ENCODE data around the gene TGIF1. TPM values are rescaled to one million over a fixed set of nuclear protein-coding genes. Genes with fewer than 3 reads are reported as not detected.
A peak's percentile ranks its signal among the peaks of the same experiment; 100 is the strongest.

TGIF1 gene
- total and polyA plus RNA-seq, 9 of the 15 experiments (the other 6 are each of a cell fraction or from before 2014, with no cell fraction given), result 16.1 to 77.7 (median 44.6) TPM

DNA sequence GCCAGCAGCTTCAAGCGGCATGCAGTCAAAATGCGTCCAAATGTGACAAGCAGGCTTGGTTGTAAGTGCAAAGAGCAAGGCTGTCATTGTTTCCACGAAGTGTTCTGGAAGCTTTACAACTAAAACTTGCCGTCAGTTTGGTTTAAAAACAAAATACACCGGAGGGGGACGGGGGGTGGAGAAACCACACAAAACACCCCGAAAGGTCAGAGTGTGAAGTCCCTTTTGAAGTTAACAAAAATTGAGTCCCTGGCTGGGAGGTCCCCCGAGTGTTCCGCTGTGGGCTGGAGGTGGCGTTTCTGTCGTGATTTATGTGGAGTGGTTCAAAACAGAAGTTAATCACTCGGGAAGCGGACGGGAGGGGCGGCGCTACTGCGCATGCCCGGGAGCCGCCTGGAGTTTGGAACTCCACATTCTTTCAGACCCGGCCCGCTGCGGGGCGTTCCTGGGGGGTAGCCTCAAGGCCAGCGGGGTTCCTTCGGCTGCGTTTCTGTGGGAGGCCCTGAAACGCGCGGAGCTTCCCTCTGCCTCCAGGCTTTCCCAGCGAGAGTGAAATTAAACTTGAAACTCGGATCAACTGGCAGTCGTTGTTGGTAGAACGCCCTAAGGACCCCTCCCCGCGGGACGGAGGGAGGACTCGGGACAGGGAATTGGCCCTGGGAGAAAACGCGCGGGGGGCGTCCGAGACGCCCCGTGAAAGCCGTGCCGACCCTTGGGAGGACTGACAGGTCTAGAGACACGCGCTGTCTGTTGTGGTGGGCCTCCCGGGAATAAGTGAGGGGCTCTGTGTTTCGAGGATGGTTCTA is 1.4 kb downstream of the TGIF1 start (continued):
- TF ChIP-seq ZNF778 (CRISPR knock-in tag; IDR thresholded peaks at IDR 0.05) (no peak), THRAP3 (IDR thresholded peaks at IDR 0.05; ENCODE audit: borderline replicate concordance) (no peak), CBX2 (IDR thresholded peaks at IDR 0.05; ENCODE audit: insufficient read depth, low read length, poor library complexity, severe bottlenecking) (no peak), FOXJ2 (tag; IDR thresholded peaks at IDR 0.05) (no peak), NRF1 (conservative IDR thresholded peaks at IDR 0.05 in 1 of 2, IDR thresholded peaks at IDR 0.05 in 1 of 2) (no peak), ZNF316 (IDR thresholded peaks at IDR 0.05) (no peak), MCM2 (IDR thresholded peaks at IDR 0.05; ENCODE audit: low read depth) (no peak), ZNF3 (CRISPR knock-in tag; IDR thresholded peaks at IDR 0.05) (no peak), KAT8 (IDR thresholded peaks at IDR 0.05; ENCODE audit: low read depth) (no peak), ESRRB (CRISPR knock-in tag; IDR thresholded peaks at IDR 0.05; ENCODE audit: borderline replicate concordance) (no peak), SRF (CRISPR knock-in tag; IDR thresholded peaks at IDR 0.05) (peak in 1 of 2 experiments; percentile 55; a peak in 1 of 4 replicates), HOXB6 (CRISPR knock-in tag; IDR thresholded peaks at IDR 0.05; ENCODE audit: borderline replicate concordance) (no peak), SNIP1 (IDR thresholded peaks at IDR 0.05; ENCODE audit: low read depth) (no peak), ETV6 (IDR thresholded peaks at IDR 0.05; ENCODE audit: borderline replicate concordance in 1 of 2, low read depth in 2 of 2, low read length in 1 of 2) (no peak), ETV6 (CRISPR knock-in tag; IDR thresholded peaks at IDR 0.05; ENCODE audit: borderline replicate concordance) (no peak), XRCC4 (IDR thresholded peaks at IDR 0.05; ENCODE audit: extremely low read depth, insufficient read depth, insufficient read length) (no peak), MIER1 (IDR thresholded peaks at IDR 0.05; ENCODE audit: low read depth) (no peak), EWSR1 (IDR thresholded peaks at IDR 0.05; ENCODE audit: borderline replicate concordance, low read depth, partially characterized antibody) (no peak), ZNF764 (CRISPR knock-in tag; IDR thresholded peaks at IDR 0.05; ENCODE audit: low read depth) (peak; percentile 65; the same call in 1 of the 2 replicates), HDAC8 (tag; IDR thresholded peaks at IDR 0.05) (no peak), HMGN3 (IDR thresholded peaks at IDR 0.05; ENCODE audit: borderline replicate concordance, extremely low read depth, insufficient read length, low read depth, low read length) (peak; percentile 60), SMARCA4 (IDR thresholded peaks at IDR 0.05) (no peak), ELF4 (CRISPR knock-in tag; IDR thresholded peaks at IDR 0.05) (0 out of 2 replicates have a peak, but pooled peaks have one; percentile 63)
- TF ChIP-seq, protein P1, sequence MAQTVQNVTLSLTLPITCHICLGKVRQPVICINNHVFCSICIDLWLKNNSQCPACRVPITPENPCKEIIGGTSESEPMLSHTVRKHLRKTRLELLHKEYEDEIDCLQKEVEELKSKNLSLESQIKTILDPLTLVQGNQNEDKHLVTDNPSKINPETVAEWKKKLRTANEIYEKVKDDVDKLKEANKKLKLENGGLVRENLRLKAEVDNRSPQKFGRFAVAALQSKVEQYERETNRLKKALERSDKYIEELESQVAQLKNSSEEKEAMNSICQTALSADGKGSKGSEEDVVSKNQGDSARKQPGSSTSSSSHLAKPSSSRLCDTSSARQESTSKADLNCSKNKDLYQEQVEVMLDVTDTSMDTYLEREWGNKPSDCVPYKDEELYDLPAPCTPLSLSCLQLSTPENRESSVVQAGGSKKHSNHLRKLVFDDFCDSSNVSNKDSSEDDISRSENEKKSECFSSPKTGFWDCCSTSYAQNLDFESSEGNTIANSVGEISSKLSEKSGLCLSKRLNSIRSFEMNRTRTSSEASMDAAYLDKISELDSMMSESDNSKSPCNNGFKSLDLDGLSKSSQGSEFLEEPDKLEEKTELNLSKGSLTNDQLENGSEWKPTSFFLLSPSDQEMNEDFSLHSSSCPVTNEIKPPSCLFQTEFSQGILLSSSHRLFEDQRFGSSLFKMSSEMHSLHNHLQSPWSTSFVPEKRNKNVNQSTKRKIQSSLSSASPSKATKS (CRISPR knock-in tag; IDR thresholded peaks at IDR 0.05), result no peak
- TF ChIP-seq, protein P2, sequence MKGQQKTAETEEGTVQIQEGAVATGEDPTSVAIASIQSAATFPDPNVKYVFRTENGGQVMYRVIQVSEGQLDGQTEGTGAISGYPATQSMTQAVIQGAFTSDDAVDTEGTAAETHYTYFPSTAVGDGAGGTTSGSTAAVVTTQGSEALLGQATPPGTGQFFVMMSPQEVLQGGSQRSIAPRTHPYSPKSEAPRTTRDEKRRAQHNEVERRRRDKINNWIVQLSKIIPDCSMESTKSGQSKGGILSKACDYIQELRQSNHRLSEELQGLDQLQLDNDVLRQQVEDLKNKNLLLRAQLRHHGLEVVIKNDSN (CRISPR knock-in tag; IDR thresholded peaks at IDR 0.05), result no peak
- TF ChIP-seq, protein P3, sequence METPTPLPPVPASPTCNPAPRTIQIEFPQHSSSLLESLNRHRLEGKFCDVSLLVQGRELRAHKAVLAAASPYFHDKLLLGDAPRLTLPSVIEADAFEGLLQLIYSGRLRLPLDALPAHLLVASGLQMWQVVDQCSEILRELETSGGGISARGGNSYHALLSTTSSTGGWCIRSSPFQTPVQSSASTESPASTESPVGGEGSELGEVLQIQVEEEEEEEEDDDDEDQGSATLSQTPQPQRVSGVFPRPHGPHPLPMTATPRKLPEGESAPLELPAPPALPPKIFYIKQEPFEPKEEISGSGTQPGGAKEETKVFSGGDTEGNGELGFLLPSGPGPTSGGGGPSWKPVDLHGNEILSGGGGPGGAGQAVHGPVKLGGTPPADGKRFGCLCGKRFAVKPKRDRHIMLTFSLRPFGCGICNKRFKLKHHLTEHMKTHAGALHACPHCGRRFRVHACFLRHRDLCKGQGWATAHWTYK (CRISPR knock-in tag; IDR thresholded peaks at IDR 0.05), result peak; percentile 55

Measured in K562 (cell line).